HG02571 (cell line): Measurements from ENCODE around the gene PTGES.

Experiments
- ATAC-seq: cut with Tn5 transposase; IDR thresholded peaks from one replicate; pipeline ENCODE4 v1.9.1; 2021; ENCODE audit warnings: mild to moderate bottlenecking, moderate library complexity; ENCODE audit not compliant: unreplicated experiment

PTGES gene

GRCh38 chr9:129696944-129697655 lies 55.7 kb downstream of the PTGES start:
- no peak for ATAC-seq

DNA sequence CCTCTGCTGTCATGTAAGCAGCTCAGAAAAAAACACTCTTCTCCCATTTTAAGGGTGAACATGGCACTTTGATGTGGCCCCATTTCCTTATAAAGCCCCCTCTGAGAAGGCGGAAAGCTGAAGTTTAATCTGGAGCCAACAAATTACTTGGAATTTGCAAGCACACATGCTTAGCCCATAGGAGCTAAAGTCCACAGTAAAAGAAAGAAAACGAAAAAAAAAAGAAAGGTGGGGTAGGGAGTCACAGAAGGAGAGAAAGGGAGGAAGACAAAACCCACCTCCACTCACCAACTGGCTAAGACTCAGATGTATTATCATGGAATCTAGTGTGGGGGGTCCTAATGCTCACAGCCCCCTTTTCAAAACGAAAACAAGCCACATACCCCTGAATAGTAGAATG lies 57.0 kb downstream of the PTGES start:
- ATAC-seq, result no peak

GRCh38 chr9:129694243-129694646 lies 58.6 kb downstream of the PTGES start:
- ATAC-seq, result no peak

DNA sequence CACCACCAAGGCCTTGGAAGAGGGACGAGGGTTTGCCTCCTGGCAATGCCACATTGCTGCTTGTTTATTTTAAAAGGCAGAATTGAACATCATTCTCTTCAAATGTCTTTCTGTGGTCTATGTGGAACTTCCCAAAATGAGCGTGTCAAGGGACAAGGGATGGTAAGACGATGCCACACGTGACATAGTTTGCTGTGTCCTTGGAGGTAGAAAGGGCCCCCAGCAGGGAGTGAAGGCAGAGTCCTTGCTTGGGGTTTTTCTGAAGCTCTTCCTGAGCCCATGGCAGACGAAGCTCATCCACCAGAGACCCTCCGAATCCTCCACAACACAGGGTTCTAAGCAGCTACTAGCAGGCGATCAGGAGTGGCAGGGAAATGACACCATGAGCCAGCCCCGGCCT lies 59.1 kb downstream of the PTGES start:
- ATAC-seq, result no peak

GRCh38 chr9:129692534-129692933 lies 60.3 kb downstream of the PTGES start:
- ATAC-seq, result no peak
